GM23338 (cell line): ENCODE results near the gene PALLD. TPM values are rescaled to one million over a fixed set of nuclear protein-coding genes. Genes with fewer than 3 reads are reported as not detected.

Experiments used
- ATAC-seq: fragments of 200-7000 bp; cut with Tn5 transposase; 3 replicates; pipeline ENCODE4 v1.9.1; 2020
- DNase-seq: peaks from one replicate; pipeline ENCODE4 v3.0.0-alpha.2; 2015; ENCODE audit warnings: low spot score
- H2AFZ ChIP-seq: fragments of 200-600 bp; sonication (generic); 2 replicates; pipeline ENCODE4 v1.8.0; 2016; ENCODE audit warnings: antibody characterized with exemption, mild to moderate bottlenecking, moderate library complexity
- H3F3A ChIP-seq: fragments of 200-600 bp; sonication (generic); replicated peaks from 2 replicates; pipeline ENCODE4 v1.8.0; 2017; ENCODE audit warnings: antibody characterized with exemption, mixed run types, low read depth
- H3K27ac ChIP-seq: fragments of 200-600 bp; sonication (generic); 2 replicates; pipeline ENCODE4 v1.6.1; 2016; ENCODE audit warnings: low read depth
- H3K27me3 ChIP-seq: fragments of 200-600 bp; sonication (generic); 2 replicates; pipeline ENCODE4 v1.8.0; 2016; ENCODE audit warnings: mild to moderate bottlenecking, mixed run types, moderate library complexity; ENCODE audit not compliant: insufficient read depth
- H3K36me3 ChIP-seq: fragments of 200-600 bp; sonication (generic); 2 replicates; pipeline ENCODE4 v1.8.0; 2016; ENCODE audit warnings: mild to moderate bottlenecking; ENCODE audit not compliant: insufficient read depth
- H3K4me1 ChIP-seq: fragments of 200-600 bp; sonication (generic); 2 replicates; pipeline ENCODE4 v1.8.0; 2016; ENCODE audit warnings: mild to moderate bottlenecking, moderate library complexity; ENCODE audit not compliant: insufficient read depth
- H3K4me2 ChIP-seq: fragments of 200-600 bp; sonication (generic); 2 replicates; pipeline ENCODE4 v1.7.1; 2017; ENCODE audit warnings: mixed run types
- H3K4me3 ChIP-seq: fragments of 200-600 bp; sonication (generic); 2 replicates; pipeline ENCODE4 v1.6.1; 2016; ENCODE audit warnings: mixed run types
- H3K79me2 ChIP-seq: fragments of 200-600 bp; sonication (generic); replicated peaks from 2 replicates; pipeline ENCODE4 v1.8.0; 2017; ENCODE audit warnings: mild to moderate bottlenecking; ENCODE audit not compliant: insufficient read depth
- H3K9me2 ChIP-seq: fragments of 200-600 bp; sonication (generic); 2 replicates; pipeline ENCODE4 v1.8.0; 2017; ENCODE audit not compliant: insufficient read depth
- H4K20me1 ChIP-seq: fragments of 200-600 bp; sonication (generic); replicated peaks from 2 replicates; pipeline ENCODE4 v1.8.0; 2017; ENCODE audit warnings: mild to moderate bottlenecking; ENCODE audit not compliant: insufficient read depth
- H3K27ac Mint-ChIP-seq: 2 replicates; pipeline ENCODE4 v1.8.0; 2020; ENCODE audit warnings: inconsistent platforms, mild to moderate bottlenecking, moderate library complexity, mixed read lengths
- H3K27me3 Mint-ChIP-seq: 3 replicates; pipeline ENCODE4 v1.8.0; 2022; ENCODE audit warnings: low read depth, mild to moderate bottlenecking, moderate library complexity, mixed read lengths, inconsistent platforms; ENCODE audit not compliant: insufficient read depth, poor library complexity
- H3K36me3 Mint-ChIP-seq: 3 replicates; pipeline ENCODE4 v1.8.0; 2021; ENCODE audit warnings: low read depth, mild to moderate bottlenecking, inconsistent platforms, moderate library complexity, mixed read lengths
- H3K4me1 Mint-ChIP-seq: 3 replicates; pipeline ENCODE4 v1.8.0; 2020; ENCODE audit warnings: mild to moderate bottlenecking, inconsistent platforms, mixed read lengths
- H3K4me3 Mint-ChIP-seq: 3 replicates; pipeline ENCODE4 v1.8.0; 2021; ENCODE audit warnings: moderate library complexity, mild to moderate bottlenecking, inconsistent platforms, mixed read lengths
- H3K9me3 Mint-ChIP-seq: 3 replicates; pipeline ENCODE4 v1.8.0; 2020; ENCODE audit warnings: moderate library complexity, mild to moderate bottlenecking, inconsistent platforms, mixed read lengths
- CREB1 ChIP-seq: fragments of 250-450 bp; sonication (Bioruptor Pico); IDR thresholded peaks from 2 replicates; pipeline ENCODE4 v1.5.0; 2020; ENCODE audit warnings: low read depth, mild to moderate bottlenecking, moderate library complexity
- CTCF ChIP-seq, 2 experiments: fragments of 200-600 bp in 1 of 2; sonication (generic) in 1 of 2; conservative IDR thresholded peaks; 2 replicates each; pipeline versions ENCODE4 v1.5.1 to v1.6.1; 2016 to 2017; ENCODE audit warnings: antibody characterized with exemption in 2 of 2, low read depth in 2 of 2, mild to moderate bottlenecking in 2 of 2, moderate library complexity in 1 of 2
- ETS1 ChIP-seq: IDR thresholded peaks from 2 replicates; pipeline ENCODE4 v1.6.1; 2016; ENCODE audit warnings: antibody characterized with exemption
- EZH2 ChIP-seq: fragments of 200-600 bp; sonication (generic); IDR thresholded peaks from one replicate; pipeline ENCODE4 v1.8.0; 2017; ENCODE audit warnings: antibody characterized with exemption, mild to moderate bottlenecking, low read depth; ENCODE audit not compliant: unreplicated experiment
- EZH2phosphoT487 ChIP-seq: fragments of 200-600 bp; sonication (generic); IDR thresholded peaks from one replicate; pipeline ENCODE4 v1.8.1; 2018; ENCODE audit warnings: antibody characterized with exemption; ENCODE audit not compliant: unreplicated experiment
- JUNB ChIP-seq: IDR thresholded peaks from one replicate; pipeline ENCODE4 v1.6.1; 2016; ENCODE audit warnings: antibody characterized with exemption; ENCODE audit not compliant: unreplicated experiment
- NANOG ChIP-seq: IDR thresholded peaks from 2 replicates; pipeline ENCODE4 v1.6.1; 2016; ENCODE audit warnings: antibody characterized with exemption, borderline replicate concordance
- POLR2AphosphoS5 ChIP-seq: IDR thresholded peaks from 2 replicates; pipeline ENCODE4 v1.6.1; 2016; ENCODE audit warnings: antibody characterized with exemption, low read depth
- STAT1 ChIP-seq: IDR thresholded peaks from one replicate; pipeline ENCODE4 v1.6.1; 2016; ENCODE audit warnings: antibody characterized with exemption; ENCODE audit not compliant: unreplicated experiment
- ZNF114 ChIP-seq: fragments of 250-450 bp; sonication (Bioruptor Pico); IDR thresholded peaks from 2 replicates; pipeline ENCODE4 v1.5.0; 2020; ENCODE audit warnings: mild to moderate bottlenecking, moderate library complexity
- ZNF331 ChIP-seq: fragments of 250-450 bp; sonication (Bioruptor Pico); IDR thresholded peaks from 2 replicates; pipeline ENCODE4 v1.5.0; 2020; ENCODE audit warnings: low read depth, mild to moderate bottlenecking, moderate library complexity
- ZNF462 ChIP-seq: fragments of 250-450 bp; sonication (Bioruptor Pico); IDR thresholded peaks from 2 replicates; pipeline ENCODE4 v1.5.0; 2020; ENCODE audit warnings: mild to moderate bottlenecking, moderate library complexity
- polyA plus RNA-seq: library from polyadenylated mRNA; unstranded; fragments of >200 nt; fragmentation: Nextera tagmentation; extraction: Ambion mirVana; gene quantifications from 2 replicates; pipeline ENCODE4 v1.2.1, GENCODE V29; 2016
- total RNA-seq: library from RNA; depleted of rRNA; stranded (reverse); fragments of >200 nt; shearing (Covaris generic); gene quantifications from 2 replicates; pipeline ENCODE4 v1.2.3, GENCODE V29; 2014
- TF ChIP-seq, protein P1 (sequence below): IDR thresholded peaks from one replicate; pipeline ENCODE4 v1.6.1; 2018; ENCODE audit warnings: antibody characterized with exemption; ENCODE audit not compliant: unreplicated experiment

The PALLD gene
- total and polyA plus RNA-seq, 2 experiments from 2014 or later = 13.1 to 30.2 TPM

DNA sequence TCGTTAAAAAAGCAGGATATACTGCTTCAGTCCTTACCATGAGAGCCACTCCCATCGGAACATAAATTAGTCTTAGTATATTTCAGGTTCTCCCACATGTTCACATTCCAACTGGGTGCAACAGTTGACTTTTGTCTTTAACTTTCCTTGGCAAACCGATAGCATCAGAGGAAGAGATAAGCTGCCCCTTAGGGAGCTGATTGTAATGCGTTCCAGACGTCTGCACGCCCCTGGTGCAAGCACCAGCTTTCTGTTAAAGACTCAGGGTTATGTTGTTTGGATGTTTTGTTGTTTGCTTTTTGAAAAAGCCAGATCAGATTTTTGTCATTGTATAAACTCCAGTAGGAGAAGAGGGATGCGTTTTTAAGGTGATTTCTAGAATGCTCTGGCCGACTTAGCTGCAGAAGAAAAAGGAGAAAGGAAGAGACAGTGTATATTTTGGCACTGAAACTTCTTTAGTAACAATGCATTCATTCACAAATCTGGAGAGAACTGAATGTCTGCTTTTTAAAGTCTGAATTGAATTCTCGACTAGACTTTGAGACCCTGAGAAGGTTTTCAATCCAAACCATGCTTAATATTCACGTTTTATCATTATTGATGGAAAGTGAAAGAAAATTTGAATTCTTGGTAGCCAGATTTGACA is 352.3 kb downstream of the PALLD start:
- Histone ChIP-seq H3K9me2 (no peaks in the 10 kb centered on the region), H3K27ac (no peak overlapping the region), H2AFZ (no peak overlapping the region), H3K79me2 (no peaks in the 10 kb centered on the region), H3K27me3 (no peaks in the 10 kb centered on the region), H3K36me3 (no peaks in the 10 kb centered on the region), H3K4me2 (peak overlapping the region; percentile 66), H4K20me1 (no peaks in the 10 kb centered on the region), H3K4me1 (peaks cover 56% of the 10 kb centered on the region), H3K4me3 (peak overlapping the region; percentile 21; the same call in 1 of the 2 replicates), H3F3A (no peaks in the 10 kb centered on the region)
- Mint-ChIP-seq H3K36me3 (no peaks in the 10 kb centered on the region; the same call in 2 of the 3 replicates), H3K4me1 (peaks cover 60% of the 10 kb centered on the region), H3K9me3 (no peaks in the 10 kb centered on the region), H3K27me3 (peaks cover 13% of the 10 kb centered on the region), H3K4me3 (peak overlapping the region; percentile 39), H3K27ac (peak overlapping the region; percentile 12)
- ATAC-seq (peak; percentile 65), DNase-seq (peak; percentile 40)
- TF ChIP-seq NANOG (no peak), ETS1 (no peak), CREB1 (CRISPR knock-in tag) (no peak), ZNF114 (CRISPR knock-in tag) (no peak), CTCF (conservative IDR thresholded peaks at IDR 0.05; ENCODE audit: low read depth in 2 of 2) (no peak), ZNF462 (no peak), JUNB (no peak), ZNF331 (CRISPR knock-in tag) (no peak), STAT1 (no peak), POLR2AphosphoS5 (no peak), EZH2phosphoT487 (no peak), EZH2 (no peak)
- TF ChIP-seq, protein P1, sequence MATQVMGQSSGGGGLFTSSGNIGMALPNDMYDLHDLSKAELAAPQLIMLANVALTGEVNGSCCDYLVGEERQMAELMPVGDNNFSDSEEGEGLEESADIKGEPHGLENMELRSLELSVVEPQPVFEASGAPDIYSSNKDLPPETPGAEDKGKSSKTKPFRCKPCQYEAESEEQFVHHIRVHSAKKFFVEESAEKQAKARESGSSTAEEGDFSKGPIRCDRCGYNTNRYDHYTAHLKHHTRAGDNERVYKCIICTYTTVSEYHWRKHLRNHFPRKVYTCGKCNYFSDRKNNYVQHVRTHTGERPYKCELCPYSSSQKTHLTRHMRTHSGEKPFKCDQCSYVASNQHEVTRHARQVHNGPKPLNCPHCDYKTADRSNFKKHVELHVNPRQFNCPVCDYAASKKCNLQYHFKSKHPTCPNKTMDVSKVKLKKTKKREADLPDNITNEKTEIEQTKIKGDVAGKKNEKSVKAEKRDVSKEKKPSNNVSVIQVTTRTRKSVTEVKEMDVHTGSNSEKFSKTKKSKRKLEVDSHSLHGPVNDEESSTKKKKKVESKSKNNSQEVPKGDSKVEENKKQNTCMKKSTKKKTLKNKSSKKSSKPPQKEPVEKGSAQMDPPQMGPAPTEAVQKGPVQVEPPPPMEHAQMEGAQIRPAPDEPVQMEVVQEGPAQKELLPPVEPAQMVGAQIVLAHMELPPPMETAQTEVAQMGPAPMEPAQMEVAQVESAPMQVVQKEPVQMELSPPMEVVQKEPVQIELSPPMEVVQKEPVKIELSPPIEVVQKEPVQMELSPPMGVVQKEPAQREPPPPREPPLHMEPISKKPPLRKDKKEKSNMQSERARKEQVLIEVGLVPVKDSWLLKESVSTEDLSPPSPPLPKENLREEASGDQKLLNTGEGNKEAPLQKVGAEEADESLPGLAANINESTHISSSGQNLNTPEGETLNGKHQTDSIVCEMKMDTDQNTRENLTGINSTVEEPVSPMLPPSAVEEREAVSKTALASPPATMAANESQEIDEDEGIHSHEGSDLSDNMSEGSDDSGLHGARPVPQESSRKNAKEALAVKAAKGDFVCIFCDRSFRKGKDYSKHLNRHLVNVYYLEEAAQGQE = no peak
